ENCODE results near the gene PKIB.

PKIB gene

GRCh38 chr6:122669418-122669817, 59.2 kb downstream of the PKIB start:
- DNase-seq (ENCODE audit: low read depth), result no peak

- no peak for DNase-seq (ENCODE audit: low read depth)
Measured at GRCh38 chr6:122669868-122670267, 59.7 kb downstream of the PKIB start.

- no peak for DNase-seq (ENCODE audit: low read depth)
Measured at GRCh38 chr6:122671251-122671650, 61.0 kb downstream of the PKIB start.

DNA sequence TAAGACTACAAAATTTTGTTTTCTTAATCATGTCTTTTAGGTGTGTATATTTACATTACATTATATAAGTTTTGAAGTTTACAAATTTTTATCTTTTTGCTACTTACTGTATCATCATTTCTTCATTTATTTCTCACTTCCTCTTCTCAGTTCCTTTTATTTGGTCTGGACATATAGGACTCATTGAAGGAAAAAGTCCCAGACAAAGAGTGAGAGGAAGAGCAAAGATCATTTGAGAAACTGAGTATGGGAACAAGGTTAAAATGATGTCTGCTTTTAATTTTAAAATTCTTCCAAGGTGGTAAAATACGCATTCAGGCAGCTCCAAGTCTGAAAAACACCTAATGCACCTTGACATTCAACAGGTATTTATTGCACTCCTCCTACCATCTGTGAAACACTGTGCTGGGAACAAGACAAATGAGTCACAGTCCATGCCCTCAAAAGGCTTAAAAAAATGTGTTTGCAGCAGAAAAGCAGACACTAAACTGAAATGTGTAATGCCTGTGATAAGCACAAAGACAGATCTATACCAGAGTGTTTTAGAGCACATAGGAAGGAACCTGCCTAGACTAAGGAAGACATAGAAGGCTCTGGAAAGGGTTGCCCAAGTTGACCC, 63.2 kb downstream of the PKIB start:
- no peak for DNase-seq (ENCODE audit: low read depth)

GRCh38 chr6:122676146-122676545, 65.9 kb downstream of the PKIB start:
- no peak for DNase-seq (ENCODE audit: low read depth)

DNA sequence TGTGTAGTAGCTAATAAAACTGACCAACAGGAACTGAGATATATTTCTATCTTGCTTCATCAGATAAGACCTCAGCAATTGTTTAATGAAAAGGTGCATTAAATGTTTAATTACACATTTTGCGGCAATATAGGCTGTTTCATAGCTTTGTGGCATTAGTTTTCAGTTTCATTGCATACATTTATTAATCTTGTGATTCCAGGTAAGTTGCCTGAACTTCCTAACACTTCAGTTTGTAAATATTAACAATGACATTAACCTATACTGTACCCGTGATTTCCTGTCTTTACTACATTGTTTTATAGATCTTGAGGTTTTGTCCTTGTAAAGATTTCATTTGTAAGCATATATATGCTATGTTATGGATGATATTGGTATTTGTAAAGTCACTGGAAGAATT, 66.5 kb downstream of the PKIB start:
- no peak for DNase-seq (ENCODE audit: low read depth)

DNA sequence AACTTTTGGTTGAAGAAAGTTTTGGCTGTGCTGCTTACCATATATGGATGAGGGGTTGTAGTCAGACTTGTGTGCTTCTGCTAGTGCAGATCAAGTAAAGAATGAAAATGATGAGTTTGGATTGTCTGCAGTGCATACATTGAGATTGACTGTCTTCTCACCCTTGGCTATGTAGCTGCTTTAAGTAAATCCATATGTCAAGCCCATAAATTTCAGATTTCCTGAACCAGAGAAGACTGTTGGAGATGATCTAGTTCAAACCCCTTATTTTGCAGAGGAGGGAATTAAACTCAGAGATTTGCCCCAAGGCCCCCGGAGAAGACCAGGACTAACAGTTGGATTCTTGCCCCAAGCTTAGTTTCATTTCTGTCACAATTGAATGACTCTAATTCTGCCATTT, 67.2 kb downstream of the PKIB start:
- no peak for DNase-seq (ENCODE audit: low read depth)

DNA sequence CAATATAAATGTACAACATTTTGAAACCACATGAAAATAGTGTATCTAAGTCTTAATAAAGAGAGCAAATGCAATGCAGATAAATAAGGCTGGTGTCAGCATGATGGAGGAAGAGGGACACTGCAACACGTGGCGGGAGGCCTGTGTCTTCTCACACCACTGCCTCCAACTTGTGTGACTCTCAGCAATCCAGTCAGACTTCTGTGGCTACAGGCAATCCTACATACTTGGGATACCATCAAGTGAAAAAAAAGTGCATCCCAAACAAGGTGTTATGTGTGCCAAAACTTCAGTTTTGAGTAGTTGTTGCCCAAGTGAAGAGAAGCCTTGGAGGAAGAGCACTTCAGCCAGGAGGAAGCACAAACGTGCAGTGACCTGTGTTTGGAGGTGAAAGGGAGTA, 68.6 kb downstream of the PKIB start:
- no peak for DNase-seq (ENCODE audit: low read depth)

DNA sequence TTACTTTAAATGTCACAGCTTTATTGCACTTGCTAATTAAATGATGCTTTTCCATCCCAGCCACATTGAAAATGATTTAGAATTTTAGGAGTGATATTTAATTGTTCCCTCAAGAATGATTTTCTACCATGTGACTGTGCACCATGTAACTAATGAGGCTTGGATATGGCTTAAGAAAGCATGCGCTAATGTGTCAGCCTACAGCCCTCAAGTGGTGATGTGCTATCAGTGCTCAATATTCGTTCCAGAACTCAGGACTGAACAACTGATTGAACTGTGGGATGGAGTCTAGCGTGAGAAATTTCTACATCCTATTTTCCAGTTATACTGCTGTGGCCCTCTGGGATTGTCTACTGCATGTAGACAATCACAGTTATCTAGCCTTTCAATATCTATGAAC, 71.5 kb downstream of the PKIB start:
- no peak for DNase-seq (ENCODE audit: low read depth)

GRCh38 chr6:122683989-122684651, 73.9 kb downstream of the PKIB start:
- DNase-seq (ENCODE audit: low read depth), result no peak

- DNase-seq (ENCODE audit: low read depth), result no peak
Measured at GRCh38 chr6:122692175-122692598, 82.0 kb downstream of the PKIB start.

DNA sequence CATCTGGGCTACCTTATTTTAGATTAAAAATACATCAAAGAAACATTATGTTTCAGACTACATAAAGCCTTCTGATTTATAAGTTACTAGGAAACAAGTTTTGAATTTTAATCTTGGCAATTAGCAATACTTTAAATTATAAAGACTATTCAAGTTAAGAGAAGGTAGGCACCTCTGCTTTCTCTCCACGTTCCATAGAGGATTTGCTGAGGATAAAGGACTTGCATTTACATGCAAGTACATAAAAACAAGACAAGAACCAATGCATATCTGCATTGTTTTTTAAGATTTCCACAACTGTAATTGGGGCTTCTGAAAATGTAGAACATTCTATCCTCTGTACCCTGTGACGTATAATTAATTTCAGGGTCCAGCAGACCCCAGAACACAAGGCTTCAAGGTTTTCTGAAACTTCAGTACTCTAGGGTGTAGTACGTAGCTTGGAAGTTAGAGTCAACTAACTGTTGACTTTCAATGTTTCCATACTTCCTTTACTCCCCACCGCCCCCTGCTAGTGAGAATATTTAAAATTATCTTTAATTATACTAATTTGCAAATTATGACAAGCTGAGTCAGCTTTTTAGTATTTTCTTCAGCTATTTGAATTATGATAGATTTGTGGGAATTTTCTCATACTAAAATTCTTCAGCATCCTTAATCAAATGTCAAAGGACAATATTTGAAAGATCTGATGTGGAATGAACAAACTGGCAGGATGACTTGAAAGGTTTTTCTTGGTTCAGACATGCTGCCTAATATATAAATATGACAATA, 82.8 kb downstream of the PKIB start:
- no peak for DNase-seq (ENCODE audit: low read depth)

GRCh38 chr6:122694075-122694474, 83.9 kb downstream of the PKIB start:
- no peak for DNase-seq (ENCODE audit: low read depth)

DNA sequence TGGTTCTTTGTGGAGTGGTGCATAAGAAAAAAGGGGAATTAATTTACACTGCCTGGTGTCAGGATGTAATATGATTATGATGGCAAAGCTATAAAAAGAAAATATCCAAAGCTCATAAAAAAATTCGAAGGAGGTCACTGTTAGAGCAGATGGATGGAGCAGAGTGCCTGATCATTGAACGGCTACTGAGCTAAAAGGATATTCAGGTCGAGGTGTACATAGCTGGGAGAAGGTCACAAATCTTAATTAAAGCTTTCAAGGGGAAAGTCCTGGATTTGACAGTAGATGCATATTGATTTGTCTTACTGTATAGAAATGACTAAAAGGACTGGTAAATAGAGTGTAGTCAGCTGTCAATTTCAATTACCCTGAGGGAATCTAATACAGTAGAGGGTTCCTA, 84.4 kb downstream of the PKIB start:
- DNase-seq (ENCODE audit: low read depth), result no peak

DNA sequence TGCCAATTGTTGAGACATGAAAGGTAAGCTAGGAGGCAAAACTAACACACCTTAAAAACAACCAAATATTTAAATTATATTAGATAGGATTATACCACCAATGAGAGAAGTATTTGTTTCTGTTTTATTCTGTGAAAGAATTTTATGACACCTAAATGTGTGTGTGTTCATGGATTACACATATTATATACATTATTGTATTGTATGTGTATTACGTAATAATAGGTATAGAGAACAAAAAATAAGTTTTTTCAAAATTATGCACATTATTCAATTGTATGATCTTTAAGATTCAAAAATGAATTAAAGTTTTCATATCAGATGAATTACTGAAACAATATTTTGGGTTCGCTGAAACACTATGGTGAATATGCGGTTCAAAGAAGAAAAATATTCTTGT, 85.0 kb downstream of the PKIB start:
- DNase-seq (ENCODE audit: low read depth), result no peak

- DNase-seq (ENCODE audit: low read depth), result peak; percentile 70
Measured at GRCh38 chr6:122696079-122696478, 85.9 kb downstream of the PKIB start.

GRCh38 chr6:122696853-122697252, 86.6 kb downstream of the PKIB start:
- DNase-seq (ENCODE audit: low read depth), result no peak

- no peak for DNase-seq (ENCODE audit: low read depth)
Measured at GRCh38 chr6:122697458-122697857, 87.3 kb downstream of the PKIB start.

DNA sequence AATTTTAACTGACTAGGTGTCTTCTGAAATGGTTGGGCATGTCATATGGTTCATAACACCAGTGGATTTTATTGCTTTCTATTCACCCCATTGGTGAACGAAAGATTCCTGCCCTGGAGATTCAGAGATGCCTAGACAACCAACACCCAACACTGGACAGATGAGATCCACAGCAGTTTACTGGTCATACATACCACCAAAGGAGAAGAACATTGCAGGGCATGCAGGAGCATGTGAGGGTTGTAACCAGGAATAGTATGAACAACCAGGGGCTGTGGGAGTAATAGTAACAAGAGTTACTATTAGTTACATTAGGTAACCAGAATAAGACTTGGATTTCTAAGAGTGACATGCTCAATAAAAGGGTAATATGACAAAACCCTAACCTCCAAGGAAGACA, 91.5 kb downstream of the PKIB start:
- DNase-seq (ENCODE audit: low read depth), result no peak

DNA sequence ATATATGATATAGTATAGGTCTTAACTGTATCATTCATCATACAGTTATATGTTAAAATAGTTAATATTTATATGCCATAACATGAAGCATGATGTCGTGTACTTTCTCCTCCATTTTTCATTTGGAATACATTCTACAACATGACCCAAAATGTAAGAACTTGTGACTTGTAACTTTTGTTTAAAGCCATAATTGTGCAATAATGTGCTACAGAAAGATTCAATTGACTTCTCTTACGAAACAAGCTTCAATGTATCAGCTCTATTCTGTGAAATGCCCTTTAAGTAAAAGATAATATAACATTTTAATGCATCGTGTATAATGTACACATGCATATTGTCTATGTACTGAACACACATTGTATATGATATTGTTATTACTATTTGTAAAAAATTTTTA, 92.6 kb downstream of the PKIB start:
- DNase-seq (ENCODE audit: low read depth), result no peak

GRCh38 chr6:122704066-122704465, 93.9 kb downstream of the PKIB start:
- no peak for DNase-seq (ENCODE audit: low read depth)

DNA sequence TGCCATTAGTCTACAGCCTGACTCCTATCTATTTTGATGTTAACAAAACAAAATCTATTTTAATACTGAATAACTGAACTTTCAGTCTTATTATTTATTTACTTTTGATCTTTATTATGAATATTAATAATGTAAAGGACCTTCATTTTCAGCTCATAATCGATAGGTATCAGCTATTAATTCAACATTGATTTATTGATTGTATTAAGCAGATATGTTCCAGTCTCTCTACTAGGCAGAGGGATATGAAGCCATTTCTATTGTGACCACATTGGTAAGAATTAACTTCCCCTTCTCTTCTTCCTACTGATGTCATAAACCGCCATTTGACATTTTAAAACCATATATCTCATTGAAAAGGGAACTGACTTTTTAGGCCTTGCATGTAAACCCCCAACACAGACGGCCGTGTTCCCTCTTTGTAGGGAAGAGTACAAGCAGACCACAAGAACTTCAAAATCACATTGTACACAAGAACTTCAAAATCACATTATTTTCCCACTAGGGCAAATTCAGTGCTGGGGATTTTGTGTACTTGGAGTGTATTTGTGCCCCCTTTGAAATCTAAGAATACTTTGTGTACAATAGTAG, 99.8 kb downstream of the PKIB start:
- DNase-seq (ENCODE audit: low read depth), result no peak
